GM12878 (cell line): Measurements from ENCODE around the gene MAPT. TPM values are rescaled to one million over a fixed set of nuclear protein-coding genes. Genes with fewer than 3 reads are reported as not detected.

Source experiments
- ATAC-seq: fragments of 200-7000 bp; cut with Tn5 transposase; 3 replicates; pipeline ENCODE4 v1.9.1; 2020; ENCODE audit warnings: mild to moderate bottlenecking, moderate library complexity
- BruUV-seq: library from RNA; stranded (reverse); fragments of 400-500 nt; replicated peaks from 2 replicates; lab custom pipeline; 2021; lab: Mats Ljungman, UMichigan
- CTCF ChIA-PET: fragments of 300-600 bp; sonication (Branson Sonifier 250); formaldehyde crosslinking; extraction: SDS; loops from one replicate; lab custom pipeline; 2021; ENCODE audit warnings: inconsistent platforms; lab: Yijun Ruan, JAX
- POLR2A ChIA-PET: fragments of 350-600 bp; formaldehyde crosslinking; extraction: SDS; loops from one replicate; lab custom pipeline; 2021; ENCODE audit warnings: inconsistent platforms; lab: Charles Lee
- RAD21 ChIA-PET: fragments of 300-600 bp; sonication (Branson Sonifier 250); formaldehyde crosslinking; loops from one replicate; lab custom pipeline; 2023; ENCODE audit warnings: antibody characterized with exemption; ENCODE audit not compliant: unreplicated experiment; lab: Charles Lee
- SMC1A ChIA-PET: fragments of 300-600 bp; sonication (Branson Sonifier 250); formaldehyde crosslinking; loops from one replicate; lab custom pipeline; 2023; ENCODE audit not compliant: unreplicated experiment, uncharacterized antibody; lab: Charles Lee
- DNase-seq: peaks from one replicate; pipeline ENCODE4 v3.0.0-alpha.2; 2011; ENCODE audit warnings: low read depth, low spot score
- FAIRE-seq: peaks from 3 replicates; lab custom pipeline; 2011; peaks lifted over from hg19 to GRCh38; lab: Jason Lieb, UNC
- H2AFZ ChIP-seq: 2 replicates; pipeline ENCODE4 v1.6.0; 2011; ENCODE audit warnings: low read depth, low read length, control low read depth; ENCODE audit not compliant: control insufficient read depth
- H3K27ac ChIP-seq: 2 replicates; pipeline ENCODE4 v1.5.1; 2011; ENCODE audit warnings: control low read depth; ENCODE audit not compliant: control insufficient read depth, insufficient read depth
- H3K27me3 ChIP-seq, 2 experiments: replicated peaks in 1 of 2; 2 replicates each; pipeline versions ENCODE4 v1.6.0 to v1.6.1; 2011; ENCODE audit warnings: low read length in 1 of 2; ENCODE audit not compliant: control insufficient read depth in 2 of 2, insufficient read depth in 2 of 2
- H3K36me3 ChIP-seq, 2 experiments: 2 replicates each; pipeline ENCODE4 v1.5.1; 2011; ENCODE audit warnings: low read length in 1 of 2; ENCODE audit not compliant: control insufficient read depth in 2 of 2, insufficient read depth in 2 of 2
- H3K4me1 ChIP-seq: 2 replicates; pipeline ENCODE4 v1.6.1; 2011; ENCODE audit warnings: mild to moderate bottlenecking, low read length, moderate library complexity, mixed read lengths; ENCODE audit not compliant: control insufficient read depth, insufficient read depth
- H3K4me2 ChIP-seq: 2 replicates; pipeline ENCODE4 v1.6.0; 2011; ENCODE audit warnings: control low read depth; ENCODE audit not compliant: control insufficient read depth, insufficient read depth
- H3K4me3 ChIP-seq: fragments of 200-600 bp; sonication (generic); 2 replicates; pipeline ENCODE4 v1.5.1; 2016
- H3K79me2 ChIP-seq: 2 replicates; pipeline ENCODE4 v1.6.0; 2011; ENCODE audit warnings: low read length; ENCODE audit not compliant: control insufficient read depth, insufficient read depth
- H3K9ac ChIP-seq: 2 replicates; pipeline ENCODE4 v1.8.0; 2011; ENCODE audit warnings: low read length, control low read depth, mixed read lengths; ENCODE audit not compliant: control insufficient read depth, insufficient read depth
- H3K9me3 ChIP-seq: replicated peaks from 3 replicates; pipeline ENCODE4 v1.5.1; 2011; ENCODE audit warnings: mild to moderate bottlenecking, low read length; ENCODE audit not compliant: control insufficient read depth, insufficient read depth
- H4K20me1 ChIP-seq: 2 replicates; pipeline ENCODE4 v1.6.0; 2011; ENCODE audit not compliant: control insufficient read depth, insufficient read depth
- ATF7 ChIP-seq: fragments of 450-650 bp; IDR thresholded peaks from 2 replicates; pipeline ENCODE4 v1.6.1; 2016; ENCODE audit warnings: low read depth, mild to moderate bottlenecking
- BMI1 ChIP-seq: fragments of 450-650 bp; IDR thresholded peaks from 2 replicates; pipeline ENCODE4 v1.6.1; 2016; ENCODE audit warnings: mild to moderate bottlenecking, moderate library complexity, borderline replicate concordance
- BRCA1 ChIP-seq: IDR thresholded peaks from 2 replicates; pipeline ENCODE4 v1.6.1; 2011; ENCODE audit warnings: low read depth, low read length, improper control_type of control experiment
- CBX3 ChIP-seq: fragments of 200-600 bp; sonication (generic); IDR thresholded peaks from 2 replicates; pipeline ENCODE4 v1.6.1; 2016; ENCODE audit warnings: low read depth, borderline replicate concordance
- CHD1 ChIP-seq: IDR thresholded peaks from 2 replicates; pipeline ENCODE4 v1.6.1; 2012; ENCODE audit warnings: low read depth, low read length, improper control_type of control experiment
- CHD2 ChIP-seq: IDR thresholded peaks from 2 replicates; pipeline ENCODE4 v1.6.1; 2011; ENCODE audit warnings: low read depth, low read length, improper control_type of control experiment, borderline replicate concordance
- FOS ChIP-seq: IDR thresholded peaks from 3 replicates; pipeline ENCODE4 v1.6.1; 2011; ENCODE audit warnings: borderline replicate concordance; ENCODE audit not compliant: insufficient read length; ENCODE audit errors: extremely low read depth
- FOXM1 ChIP-seq: IDR thresholded peaks from 2 replicates; pipeline ENCODE4 v1.6.1; 2012; ENCODE audit warnings: low read depth, mild to moderate bottlenecking, inconsistent platforms, low read length, moderate library complexity
- NR2C2 ChIP-seq: IDR thresholded peaks from 2 replicates; pipeline ENCODE4 v1.6.1; 2011; ENCODE audit warnings: borderline replicate concordance, low read depth; ENCODE audit not compliant: control insufficient read depth, insufficient read length
- PAX8 ChIP-seq: fragments of 450-650 bp; IDR thresholded peaks from 2 replicates; pipeline ENCODE4 v1.6.1; 2017; ENCODE audit warnings: mild to moderate bottlenecking, moderate library complexity
- SREBF1 ChIP-seq: IDR thresholded peaks from 2 replicates; pipeline ENCODE4 v1.6.1; 2012; ENCODE audit warnings: mild to moderate bottlenecking, low read length
- STAT3 ChIP-seq: IDR thresholded peaks from 2 replicates; pipeline ENCODE4 v1.6.1; 2011; ENCODE audit warnings: low read depth, low read length, improper control_type of control experiment
- ZNF622 ChIP-seq: fragments of 450-650 bp; IDR thresholded peaks from 2 replicates; pipeline ENCODE4 v1.6.1; 2017; ENCODE audit warnings: mild to moderate bottlenecking, inconsistent platforms
- WGBS: methylation state at CpG from one replicate; pipeline ENCODE4 v1.1.6; 2016; ENCODE audit warnings: low lambda C conversion rate; ENCODE audit not compliant: insufficient replicate concordance, insufficient coverage; ENCODE audit errors: missing lambda C conversion rate; 5-methylcytosine and 5-hydroxymethylcytosine counted together
- in situ Hi-C: fragments of 300-500 bp; cut with MboI; formaldehyde crosslinking; loops from 9 replicates; pipeline ENCODE4 v1.14.3; 2018; ENCODE audit warnings: mixed read lengths
- intact Hi-C: fragments of 100-400 bp; cut with micrococcal nuclease; formaldehyde crosslinking; loops from one replicate; pipeline ENCODE4 v1.14.2; 2022; ENCODE audit not compliant: unreplicated experiment
- polyA plus RNA-seq, 11 experiments: library from polyadenylated mRNA; depleted of rRNA in 4 of 11; unstranded in 6 of 11; stranded (reverse) in 5 of 11; fragments of >200 nt; fragmentation: Nextera tagmentation in 4 of 11; fragmentation: Illumina TruSeq in 1 of 11; extraction: Ambion mirVana in 4 of 11; extraction: Trizol in 1 of 11; gene quantifications; 1 replicate in 1 of 11; 2 replicates in 10 of 11; pipeline versions ENCODE4 v1.2.1 to v1.2.3, GENCODE V29; 2011 to 2016; ENCODE audit warnings: inconsistent platforms in 2 of 11, missing spikeins in 2 of 11, low read depth in 1 of 11
- total RNA-seq, 4 experiments: library from RNA; depleted of rRNA in 3 of 4; stranded (reverse); fragments of >200 nt in 3 of 4; fragmentation: Illumina TruSeq in 1 of 4; extraction: Trizol in 1 of 4; gene quantifications; 2 replicates each; pipeline versions ENCODE4 v1.2.1 to v1.2.3, GENCODE V29; 2013 to 2021
- TF ChIP-seq, protein P1 (sequence below): IDR thresholded peaks from 2 replicates; pipeline ENCODE4 v1.6.1; 2012; ENCODE audit warnings: low read depth, low read length, improper control_type of control experiment
- TF ChIP-seq, protein P2 (sequence below): fragments of 450-650 bp; IDR thresholded peaks from 2 replicates; pipeline ENCODE4 v1.6.1; 2017; ENCODE audit warnings: mild to moderate bottlenecking
- TF ChIP-seq, protein P3 (sequence below): fragments of 450-650 bp; conservative IDR thresholded peaks from 2 replicates; pipeline ENCODE4 v1.6.1; 2017; ENCODE audit warnings: mild to moderate bottlenecking, moderate library complexity
- TF ChIP-seq, protein P4 (sequence below): fragments of 450-650 bp; IDR thresholded peaks from 2 replicates; pipeline ENCODE4 v1.6.1; 2018; ENCODE audit warnings: borderline replicate concordance, mild to moderate bottlenecking; ENCODE audit not compliant: partially characterized antibody

MAPT gene
- total and polyA plus RNA-seq, 10 of the 15 experiments (the other 5 are each of a cell fraction or from before 2014, with no cell fraction given) = under 0.01 to 0.05 (median 0.03) TPM; not detected in 7

DNA sequence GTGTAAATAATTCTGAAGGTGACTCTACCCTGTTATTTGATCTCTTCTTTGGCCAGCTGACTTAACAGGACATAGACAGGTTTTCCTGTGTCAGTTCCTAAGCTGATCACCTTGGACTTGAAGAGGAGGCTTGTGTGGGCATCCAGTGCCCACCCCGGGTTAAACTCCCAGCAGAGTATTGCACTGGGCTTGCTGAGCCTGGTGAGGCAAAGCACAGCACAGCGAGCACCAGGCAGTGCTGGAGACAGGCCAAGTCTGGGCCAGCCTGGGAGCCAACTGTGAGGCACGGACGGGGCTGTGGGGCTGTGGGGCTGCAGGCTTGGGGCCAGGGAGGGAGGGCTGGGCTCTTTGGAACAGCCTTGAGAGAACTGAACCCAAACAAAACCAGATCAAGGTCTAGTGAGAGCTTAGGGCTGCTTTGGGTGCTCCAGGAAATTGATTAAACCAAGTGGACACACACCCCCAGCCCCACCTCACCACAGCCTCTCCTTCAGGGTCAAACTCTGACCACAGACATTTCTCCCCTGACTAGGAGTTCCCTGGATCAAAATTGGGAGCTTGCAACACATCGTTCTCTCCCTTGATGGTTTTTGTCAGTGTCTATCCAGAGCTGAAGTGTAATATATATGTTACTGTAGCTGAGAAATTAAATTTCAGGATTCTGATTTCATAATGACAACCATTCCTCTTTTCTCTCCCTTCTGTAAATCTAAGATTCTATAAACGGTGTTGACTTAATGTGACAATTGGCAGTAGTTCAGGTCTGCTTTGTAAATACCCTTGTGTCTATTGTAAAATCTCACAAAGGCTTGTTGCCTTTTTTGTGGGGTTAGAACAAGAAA, 109.8 kb downstream of the MAPT start:
- SMC1A ChIA-PET = interaction anchor here (0.7 to 2.5 kb wide), 9 partner anchors 15 to 283 kb away, joined by 3 to 26 read pairs (median 4); no protein-coding TSS in a partner anchor
- RAD21 ChIA-PET = interaction anchor here (0.7 to 2.0 kb wide), 5 partner anchors 177 to 264 kb away, joined by 3 to 12 read pairs (median 4); partner anchors contain the start of gene KANSL1
- in situ Hi-C loops = loop anchor here (5.0 kb wide), 2 partner anchors 213 to 263 kb away; no protein-coding TSS in a partner anchor
- TF ChIP-seq, protein P1, sequence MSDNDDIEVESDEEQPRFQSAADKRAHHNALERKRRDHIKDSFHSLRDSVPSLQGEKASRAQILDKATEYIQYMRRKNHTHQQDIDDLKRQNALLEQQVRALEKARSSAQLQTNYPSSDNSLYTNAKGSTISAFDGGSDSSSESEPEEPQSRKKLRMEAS = no peak
- no peak for TF ChIP-seq ZNF622
- TF ChIP-seq PAX8 = no peak
- TF ChIP-seq STAT3 = no peak
- TF ChIP-seq, protein P2, sequence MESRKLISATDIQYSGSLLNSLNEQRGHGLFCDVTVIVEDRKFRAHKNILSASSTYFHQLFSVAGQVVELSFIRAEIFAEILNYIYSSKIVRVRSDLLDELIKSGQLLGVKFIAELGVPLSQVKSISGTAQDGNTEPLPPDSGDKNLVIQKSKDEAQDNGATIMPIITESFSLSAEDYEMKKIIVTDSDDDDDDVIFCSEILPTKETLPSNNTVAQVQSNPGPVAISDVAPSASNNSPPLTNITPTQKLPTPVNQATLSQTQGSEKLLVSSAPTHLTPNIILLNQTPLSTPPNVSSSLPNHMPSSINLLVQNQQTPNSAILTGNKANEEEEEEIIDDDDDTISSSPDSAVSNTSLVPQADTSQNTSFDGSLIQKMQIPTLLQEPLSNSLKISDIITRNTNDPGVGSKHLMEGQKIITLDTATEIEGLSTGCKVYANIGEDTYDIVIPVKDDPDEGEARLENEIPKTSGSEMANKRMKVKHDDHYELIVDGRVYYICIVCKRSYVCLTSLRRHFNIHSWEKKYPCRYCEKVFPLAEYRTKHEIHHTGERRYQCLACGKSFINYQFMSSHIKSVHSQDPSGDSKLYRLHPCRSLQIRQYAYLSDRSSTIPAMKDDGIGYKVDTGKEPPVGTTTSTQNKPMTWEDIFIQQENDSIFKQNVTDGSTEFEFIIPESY = no peak
- no peak for TF ChIP-seq CBX3
- no peak for TF ChIP-seq BMI1
- TF ChIP-seq ATF7 = no peak
- TF ChIP-seq, protein P3, sequence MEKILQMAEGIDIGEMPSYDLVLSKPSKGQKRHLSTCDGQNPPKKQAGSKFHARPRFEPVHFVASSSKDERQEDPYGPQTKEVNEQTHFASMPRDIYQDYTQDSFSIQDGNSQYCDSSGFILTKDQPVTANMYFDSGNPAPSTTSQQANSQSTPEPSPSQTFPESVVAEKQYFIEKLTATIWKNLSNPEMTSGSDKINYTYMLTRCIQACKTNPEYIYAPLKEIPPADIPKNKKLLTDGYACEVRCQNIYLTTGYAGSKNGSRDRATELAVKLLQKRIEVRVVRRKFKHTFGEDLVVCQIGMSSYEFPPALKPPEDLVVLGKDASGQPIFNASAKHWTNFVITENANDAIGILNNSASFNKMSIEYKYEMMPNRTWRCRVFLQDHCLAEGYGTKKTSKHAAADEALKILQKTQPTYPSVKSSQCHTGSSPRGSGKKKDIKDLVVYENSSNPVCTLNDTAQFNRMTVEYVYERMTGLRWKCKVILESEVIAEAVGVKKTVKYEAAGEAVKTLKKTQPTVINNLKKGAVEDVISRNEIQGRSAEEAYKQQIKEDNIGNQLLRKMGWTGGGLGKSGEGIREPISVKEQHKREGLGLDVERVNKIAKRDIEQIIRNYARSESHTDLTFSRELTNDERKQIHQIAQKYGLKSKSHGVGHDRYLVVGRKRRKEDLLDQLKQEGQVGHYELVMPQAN = no peak
- TF ChIP-seq SREBF1 = no peak
- TF ChIP-seq FOXM1 = no peak
- no peak for TF ChIP-seq NR2C2
- TF ChIP-seq CHD2 = no peak
- TF ChIP-seq CHD1 = no peak
- no peak for TF ChIP-seq BRCA1
- TF ChIP-seq, protein P4, sequence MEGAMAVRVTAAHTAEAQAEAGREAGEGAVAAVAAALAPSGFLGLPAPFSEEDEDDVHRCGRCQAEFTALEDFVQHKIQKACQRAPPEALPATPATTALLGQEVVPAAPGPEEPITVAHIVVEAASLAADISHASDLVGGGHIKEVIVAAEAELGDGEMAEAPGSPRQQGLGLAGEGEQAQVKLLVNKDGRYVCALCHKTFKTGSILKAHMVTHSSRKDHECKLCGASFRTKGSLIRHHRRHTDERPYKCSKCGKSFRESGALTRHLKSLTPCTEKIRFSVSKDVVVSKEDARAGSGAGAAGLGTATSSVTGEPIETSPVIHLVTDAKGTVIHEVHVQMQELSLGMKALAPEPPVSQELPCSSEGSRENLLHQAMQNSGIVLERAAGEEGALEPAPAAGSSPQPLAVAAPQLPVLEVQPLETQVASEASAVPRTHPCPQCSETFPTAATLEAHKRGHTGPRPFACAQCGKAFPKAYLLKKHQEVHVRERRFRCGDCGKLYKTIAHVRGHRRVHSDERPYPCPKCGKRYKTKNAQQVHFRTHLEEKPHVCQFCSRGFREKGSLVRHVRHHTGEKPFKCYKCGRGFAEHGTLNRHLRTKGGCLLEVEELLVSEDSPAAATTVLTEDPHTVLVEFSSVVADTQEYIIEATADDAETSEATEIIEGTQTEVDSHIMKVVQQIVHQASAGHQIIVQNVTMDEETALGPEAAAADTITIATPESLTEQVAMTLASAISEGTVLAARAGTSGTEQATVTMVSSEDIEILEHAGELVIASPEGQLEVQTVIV = no peak
- TF ChIP-seq FOS = no peak

More for the DNA sequence above, 109.8 kb downstream of the MAPT start:
- no peak for FAIRE-seq
- BruUV-seq = no TSS peak
- Histone ChIP-seq H4K20me1 (no peaks in the 10 kb centered on the region), H3K4me3 (no peak overlapping the region), H3K27ac (no peak overlapping the region), H3K36me3 (no peaks in the 10 kb centered on the region), H3K9me3 (no peaks in the 10 kb centered on the region), H3K79me2 (no peaks in the 10 kb centered on the region), H3K9ac (no peak overlapping the region), H3K4me1 (no peaks in the 10 kb centered on the region), H3K27me3 (no peaks in the 10 kb centered on the region), H2AFZ (no peak overlapping the region), H3K4me2 (no peak overlapping the region)
- ATAC-seq = no peak; the same call in 2 of the 3 replicates
- intact Hi-C loops = no loop called here
- DNase-seq = no peak
- WGBS = 51% methylated on average over 6 of the region's 6 CpGs
- CTCF ChIA-PET = interaction anchor here (0.6 to 6.4 kb wide), 12 partner anchors 17 to 553 kb away, joined by 3 to 65 read pairs (median 4); partner anchors contain the start of gene KANSL1
- POLR2A ChIA-PET = interaction anchor here (1.0 to 1.5 kb wide), 2 partner anchors 207 to 209 kb away, joined by 3 read pairs; no protein-coding TSS in a partner anchor
